SK-N-MC (cell line): Measurements from ENCODE around the gene PTPN14.

Experiments used
- EZH2 ChIP-seq: fragments of 200-600 bp; sonication (generic); IDR thresholded peaks from one replicate; pipeline ENCODE4 v1.6.1; 2017; ENCODE audit warnings: antibody characterized with exemption
- FOXP2 ChIP-seq: optimal IDR thresholded peaks from 2 replicates; pipeline ENCODE3; 2011; ENCODE audit warnings: mild to moderate bottlenecking, moderate library complexity; ENCODE audit not compliant: insufficient read depth; ENCODE audit errors: extremely low read length, control extremely low read depth
- POLR2AphosphoS5 ChIP-seq: IDR thresholded peaks from 2 replicates; pipeline ENCODE4 v1.6.1; 2012; ENCODE audit warnings: mild to moderate bottlenecking, low read depth, low read length, borderline replicate concordance

DNA sequence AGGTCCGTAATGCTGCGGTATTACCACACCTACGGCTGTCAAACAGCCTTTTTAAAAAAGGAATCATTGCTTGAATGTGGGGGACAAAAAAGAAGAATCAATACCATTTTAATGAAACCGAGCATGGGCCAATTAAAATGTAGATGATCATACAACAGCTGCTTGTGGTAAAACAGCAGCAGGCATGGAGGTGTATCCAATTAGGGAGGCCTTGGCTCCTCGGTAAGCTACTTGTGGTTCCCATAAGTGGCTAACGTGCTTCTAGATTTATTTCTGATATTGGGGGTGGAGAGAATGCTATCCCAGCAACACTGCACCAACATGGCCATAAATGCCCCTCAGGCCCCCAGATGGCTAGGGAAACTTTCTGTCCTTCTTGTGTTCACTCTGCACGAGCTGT lies 1.8 kb downstream of the PTPN14 start:
- TF ChIP-seq POLR2AphosphoS5: no peak
- no peak for TF ChIP-seq EZH2
- TF ChIP-seq FOXP2: no peak
